Measurements from ENCODE around the gene NEUROD2.

GRCh38 chr17:39653316-39653661 is 45.6 kb upstream of the NEUROD2 start:
- no peak for TF ChIP-seq ZNF335 (tag by site-specific recombination; conservative IDR thresholded peaks at IDR 0.05)
- no peak for TF ChIP-seq YY1 (tag by site-specific recombination; IDR thresholded peaks at IDR 0.05)
- TF ChIP-seq CTCF (tag by site-specific recombination; IDR thresholded peaks at IDR 0.05) = no peak
- TF ChIP-seq REST (tag by site-specific recombination; IDR thresholded peaks at IDR 0.05) = no peak
- TF ChIP-seq SALL2 (tag by site-specific recombination; IDR thresholded peaks at IDR 0.05; ENCODE audit: borderline replicate concordance) = no peak
- TF ChIP-seq ZBTB6 (tag by site-specific recombination; IDR thresholded peaks at IDR 0.05) = no peak
- no peak for TF ChIP-seq ZNF624 (tag by site-specific recombination; IDR thresholded peaks at IDR 0.05)

Measured in HEK293 (cell line).